NCI-H2227 (cell line): ENCODE data around the gene CALHM3.
"Not testable (repeated sequence)": the region's sequence is repeated elsewhere in the genome, so short reads cannot be mapped to it uniquely, and the experiment has no call there.

Source experiments
- DNase-seq: peaks from one replicate; lab custom pipeline; 2025; ENCODE audit not compliant: unreplicated experiment; lab: John Stamatoyannopoulos, UW

The CALHM3 gene

GRCh38 chr10:103479135-103479534 lies at the start of gene CALHM3:
Gene CALHM3 (minus strand): TSS chr10:103479240. CDS start chr10:103479032, 208 bp downstream.
- no peak for DNase-seq

- DNase-seq = no peak
These were observed 49.5 kb upstream of the CALHM3 start for GRCh38 chr10:103528549-103528948.

- DNase-seq = not testable (repeated sequence)
These were observed 48.4 kb upstream of the CALHM3 start for GRCh38 chr10:103527476-103527875.

- no peak for DNase-seq
These were observed 46.9 kb upstream of the CALHM3 start for GRCh38 chr10:103525901-103526300.

GRCh38 chr10:103523683-103524082 lies 44.6 kb upstream of the CALHM3 start:
- no peak for DNase-seq

GRCh38 chr10:103522006-103522405 lies 43.0 kb upstream of the CALHM3 start:
- DNase-seq = not testable (repeated sequence)

GRCh38 chr10:103519798-103520197 lies 40.8 kb upstream of the CALHM3 start:
- no peak for DNase-seq

- DNase-seq = no peak
These were observed 38.4 kb upstream of the CALHM3 start for GRCh38 chr10:103517234-103518085.

GRCh38 chr10:103514244-103514643 lies 35.2 kb upstream of the CALHM3 start:
- no peak for DNase-seq

GRCh38 chr10:103513380-103514060 lies 34.5 kb upstream of the CALHM3 start:
- DNase-seq = no peak

- no peak for DNase-seq
These were observed 33.7 kb upstream of the CALHM3 start for GRCh38 chr10:103512591-103513379.

- DNase-seq = no peak
These were observed 33.1 kb upstream of the CALHM3 start for GRCh38 chr10:103512166-103512565.

- DNase-seq = no peak
These were observed 32.0 kb upstream of the CALHM3 start for GRCh38 chr10:103510791-103511752.

GRCh38 chr10:103510046-103510685 lies 31.1 kb upstream of the CALHM3 start:
- no peak for DNase-seq

- no peak for DNase-seq
These were observed 28.5 kb upstream of the CALHM3 start for GRCh38 chr10:103507235-103508191.

GRCh38 chr10:103506061-103506460 lies 27.0 kb upstream of the CALHM3 start:
- no peak for DNase-seq

- DNase-seq = no peak
These were observed 25.2 kb upstream of the CALHM3 start for GRCh38 chr10:103504181-103504783.

- not testable (repeated sequence) for DNase-seq
These were observed 24.7 kb upstream of the CALHM3 start for GRCh38 chr10:103503777-103504176.
